Osteoblast (primary cell): ENCODE data around the gene HNRNPL. TPM values are rescaled to one million over a fixed set of nuclear protein-coding genes. Genes with fewer than 3 reads are reported as not detected.

Source experiments
- DNase-seq: peaks from one replicate; pipeline ENCODE4 v3.0.0; 2011; ENCODE audit warnings: low spot score, mixed read lengths; ENCODE audit not compliant: insufficient read length; ENCODE audit errors: missing footprints
- H2AFZ ChIP-seq: 2 replicates; pipeline ENCODE4 v1.6.0; 2011; ENCODE audit warnings: mild to moderate bottlenecking, low read length
- H3K27ac ChIP-seq: 2 replicates; pipeline ENCODE4 v1.5.1; 2011; ENCODE audit warnings: mild to moderate bottlenecking, low read depth, low read length, moderate library complexity
- H3K27me3 ChIP-seq: 2 replicates; pipeline ENCODE4 v1.6.0; 2012; ENCODE audit warnings: mild to moderate bottlenecking, control low read depth, inconsistent platforms, low read length, moderate library complexity; ENCODE audit not compliant: insufficient read depth
- H3K36me3 ChIP-seq: 2 replicates; pipeline ENCODE4 v1.5.1; 2011; ENCODE audit warnings: mild to moderate bottlenecking, low read length, control low read depth, moderate library complexity; ENCODE audit not compliant: insufficient read depth
- H3K4me1 ChIP-seq: 2 replicates; pipeline ENCODE4 v1.5.1; 2011; ENCODE audit warnings: mild to moderate bottlenecking, low read length, control low read depth, moderate library complexity; ENCODE audit not compliant: insufficient read depth
- H3K4me2 ChIP-seq: 2 replicates; pipeline ENCODE4 v1.6.0; 2011; ENCODE audit warnings: mild to moderate bottlenecking, low read length; ENCODE audit not compliant: insufficient read depth
- H3K4me3 ChIP-seq: fragments of 200-600 bp; sonication (generic); 3 replicates; pipeline ENCODE4 v1.5.1; 2012; ENCODE audit warnings: mild to moderate bottlenecking, low read length, inconsistent platforms; ENCODE audit not compliant: insufficient read depth
- H3K79me2 ChIP-seq: 2 replicates; pipeline ENCODE4 v1.6.0; 2012; ENCODE audit warnings: mild to moderate bottlenecking, low read length, control low read depth, inconsistent platforms; ENCODE audit not compliant: insufficient read depth
- H3K9me3 ChIP-seq: 2 replicates; pipeline ENCODE4 v1.5.1; 2011; ENCODE audit warnings: low read depth, low read length, control low read depth
- H4K20me1 ChIP-seq: 2 replicates; pipeline ENCODE4 v1.6.0; 2012; ENCODE audit warnings: mild to moderate bottlenecking, low read length, control low read depth; ENCODE audit not compliant: insufficient read depth
- CTCF ChIP-seq: IDR thresholded peaks from 2 replicates; pipeline ENCODE4 v1.5.1; 2011; ENCODE audit warnings: mild to moderate bottlenecking, low read depth, low read length, moderate library complexity; ENCODE audit errors: extremely low read depth
- small RNA-seq: library from RNA; depleted of rRNA; stranded (forward); fragments of <200 nt; gene quantifications from one replicate; pipeline ENCODE3, GENCODE V24; 2012
- total RNA-seq: library from RNA; depleted of rRNA; stranded (reverse); fragments of >200 nt; gene quantifications from 2 replicates; pipeline ENCODE4 v1.2.3, GENCODE V29; 2012

Gene HNRNPL
- total RNA-seq, 1 donor: 188 TPM

GRCh38 chr19:38786572-38787265, 63.1 kb downstream of the HNRNPL start:
- no peak overlapping the region for H3K27ac ChIP-seq
- no peak overlapping the region for H3K4me2 ChIP-seq
- no peaks in the 10 kb centered on the region for H3K4me1 ChIP-seq
- DNase-seq: peak; percentile 45
- H2AFZ ChIP-seq: no peak overlapping the region
- no peaks in the 10 kb centered on the region for H3K79me2 ChIP-seq
- no peak for TF ChIP-seq CTCF
- H3K4me3 ChIP-seq: no peak overlapping the region
- H3K9me3 ChIP-seq: no peaks in the 10 kb centered on the region
- no peaks in the 10 kb centered on the region for H4K20me1 ChIP-seq
- no peaks in the 10 kb centered on the region for H3K36me3 ChIP-seq
- no peaks in the 10 kb centered on the region for H3K27me3 ChIP-seq

Small RNA genes lying within 50 kb of the gene (small RNA-seq; reads per million reads assigned to genes)
- not detected for gene RNU6-140P

Other genes starting within 250 kb of the HNRNPL start
- under 0.01 and 0.72 TPM in 2 replicates for gene MAP4K1, start 232.0 kb downstream of the HNRNPL start, total RNA-seq
- gene EIF3K, start 230.8 kb downstream of the HNRNPL start, total RNA-seq: 210 and 317 TPM in 2 replicates
- gene ACTN4, start 202.3 kb downstream of the HNRNPL start, total RNA-seq: 204 and 229 TPM in 2 replicates
- gene CAPN12, start 105.5 kb downstream of the HNRNPL start, total RNA-seq: not detected in 2 replicates
- gene LGALS7, start 76.5 kb downstream of the HNRNPL start, total RNA-seq: not detected in 2 replicates
- not detected in 2 replicates for gene LGALS7B, start 60.8 kb downstream of the HNRNPL start, total RNA-seq
- gene LGALS4, start 37.0 kb downstream of the HNRNPL start, total RNA-seq: not detected in 2 replicates
- gene ECH1, start 18.2 kb downstream of the HNRNPL start, total RNA-seq: 35.1 and 36.9 TPM in 2 replicates
- gene RINL, start 28.3 kb upstream of the HNRNPL start, total RNA-seq: 2.5 and 3.2 TPM in 2 replicates
- gene SIRT2, start 49.6 kb upstream of the HNRNPL start, total RNA-seq: 76.9 and 77.4 TPM in 2 replicates
- 9.1 and 12.7 TPM in 2 replicates for gene NFKBIB, start 50.0 kb upstream of the HNRNPL start, total RNA-seq
- not detected in 2 replicates for gene CCER2, start 62.2 kb upstream of the HNRNPL start, total RNA-seq
- gene SARS2, start 80.8 kb upstream of the HNRNPL start, total RNA-seq: 20.3 and 21.7 TPM in 2 replicates
- 21.5 and 25.7 TPM in 2 replicates for gene MRPS12, start 81.0 kb upstream of the HNRNPL start, total RNA-seq
- gene FBXO17, start 125.8 kb upstream of the HNRNPL start, total RNA-seq: 40.9 and 42.7 TPM in 2 replicates
- 4.7 and 5.0 TPM in 2 replicates for gene FBXO27, start 182.6 kb upstream of the HNRNPL start, total RNA-seq
- gene ACP7, start 234.4 kb upstream of the HNRNPL start, total RNA-seq: 0.29 TPM in 1 of 2 replicates, not detected in the other